Hepatocyte (in vitro differentiated cells): ENCODE results near the gene OMD. TPM values are rescaled to one million over a fixed set of nuclear protein-coding genes. Genes with fewer than 3 reads are reported as not detected.

ENCODE experiments used
- DNase-seq: peaks from one replicate; pipeline ENCODE4 v3.0.0-alpha.2; 2016; ENCODE audit warnings: low spot score
- H2AFZ ChIP-seq: fragments of 200-600 bp; sonication (generic); 2 replicates; pipeline ENCODE4 v1.6.0; 2016; ENCODE audit warnings: antibody characterized with exemption, mild to moderate bottlenecking
- H3K27ac ChIP-seq: fragments of 200-600 bp; sonication (generic); 2 replicates; pipeline ENCODE4 v1.5.1; 2016; ENCODE audit warnings: mild to moderate bottlenecking
- H3K27me3 ChIP-seq: fragments of 200-600 bp; sonication (generic); 2 replicates; pipeline ENCODE4 v1.6.1; 2016
- H3K36me3 ChIP-seq: fragments of 200-600 bp; sonication (generic); replicated peaks from 2 replicates; pipeline ENCODE4 v1.5.1; 2016; ENCODE audit warnings: low read depth; ENCODE audit not compliant: insufficient read depth
- H3K4me1 ChIP-seq: fragments of 200-600 bp; sonication (generic); 2 replicates; pipeline ENCODE4 v1.5.1; 2016; ENCODE audit warnings: mild to moderate bottlenecking, moderate library complexity; ENCODE audit not compliant: insufficient read depth
- H3K4me2 ChIP-seq: fragments of 200-600 bp; sonication (generic); 2 replicates; pipeline ENCODE4 v1.6.0; 2016
- H3K4me3 ChIP-seq: fragments of 200-600 bp; sonication (generic); 2 replicates; pipeline ENCODE4 v1.5.1; 2016; ENCODE audit warnings: mild to moderate bottlenecking
- H3K79me2 ChIP-seq: fragments of 200-600 bp; sonication (generic); 2 replicates; pipeline ENCODE4 v1.6.0; 2017; ENCODE audit warnings: mild to moderate bottlenecking
- H3K9me2 ChIP-seq: fragments of 200-600 bp; sonication (generic); replicated peaks from 2 replicates; pipeline ENCODE4 v1.6.0; 2017; ENCODE audit warnings: mild to moderate bottlenecking; ENCODE audit not compliant: insufficient read depth
- H3K9me3 ChIP-seq: fragments of 200-600 bp; sonication (generic); 2 replicates; pipeline ENCODE4 v1.5.1; 2016; ENCODE audit warnings: low read depth, mild to moderate bottlenecking
- H4K20me1 ChIP-seq: fragments of 200-600 bp; sonication (generic); 2 replicates; pipeline ENCODE4 v1.6.0; 2016; ENCODE audit warnings: mild to moderate bottlenecking; ENCODE audit not compliant: insufficient read depth, poor library complexity, severe bottlenecking
- EZH2 ChIP-seq: fragments of 200-600 bp; sonication (generic); IDR thresholded peaks from 2 replicates; pipeline ENCODE4 v1.6.1; 2016; ENCODE audit warnings: antibody characterized with exemption, mild to moderate bottlenecking, borderline replicate concordance
- EZH2phosphoT487 ChIP-seq: fragments of 200-600 bp; sonication (generic); IDR thresholded peaks from one replicate; pipeline ENCODE4 v1.6.1; 2018; ENCODE audit warnings: antibody characterized with exemption, mild to moderate bottlenecking, low read depth, moderate library complexity; ENCODE audit not compliant: unreplicated experiment, severe bottlenecking
- WGBS: methylation state at CpG from one replicate; pipeline ENCODE4 v1.1.6; 2016; ENCODE audit warnings: low lambda C conversion rate; ENCODE audit errors: missing lambda C conversion rate; 5-methylcytosine and 5-hydroxymethylcytosine counted together
- polyA plus RNA-seq: library from polyadenylated mRNA; unstranded; fragments of >200 nt; fragmentation: Nextera tagmentation; extraction: Ambion mirVana; gene quantifications from 2 replicates; pipeline ENCODE4 v1.2.1, GENCODE V29; 2016
- total RNA-seq: library from RNA; depleted of rRNA; stranded (reverse); fragments of >200 nt; gene quantifications from 2 replicates; pipeline ENCODE4 v1.2.3, GENCODE V29; 2014
- TF ChIP-seq, protein P1 (sequence below): fragments of 200-600 bp; sonication (generic); IDR thresholded peaks from 2 replicates; pipeline ENCODE4 v1.5.1; 2016; ENCODE audit warnings: antibody characterized with exemption, mild to moderate bottlenecking; ENCODE audit not compliant: poor library complexity

The OMD gene
- total and polyA plus RNA-seq, 2 experiments from 2014 or later: 0.17 to 0.47 TPM

GRCh38 chr9:92381775-92382174 lies 42.5 kb downstream of the OMD start:
- WGBS: 92% methylated on average over 2 of the region's 2 CpGs
- Histone ChIP-seq H3K4me1 (peaks cover 17% of the 10 kb centered on the region), H3K4me2 (no peak overlapping the region), H3K9me2 (no peaks in the 10 kb centered on the region), H3K27ac (no peak overlapping the region), H3K36me3 (no peaks in the 10 kb centered on the region), H3K79me2 (no peaks in the 10 kb centered on the region), H4K20me1 (no peaks in the 10 kb centered on the region), H3K27me3 (no peaks in the 10 kb centered on the region), H2AFZ (no peak overlapping the region), H3K4me3 (no peak overlapping the region), H3K9me3 (no peaks in the 10 kb centered on the region)
- no peak for DNase-seq
- TF ChIP-seq, protein P1, sequence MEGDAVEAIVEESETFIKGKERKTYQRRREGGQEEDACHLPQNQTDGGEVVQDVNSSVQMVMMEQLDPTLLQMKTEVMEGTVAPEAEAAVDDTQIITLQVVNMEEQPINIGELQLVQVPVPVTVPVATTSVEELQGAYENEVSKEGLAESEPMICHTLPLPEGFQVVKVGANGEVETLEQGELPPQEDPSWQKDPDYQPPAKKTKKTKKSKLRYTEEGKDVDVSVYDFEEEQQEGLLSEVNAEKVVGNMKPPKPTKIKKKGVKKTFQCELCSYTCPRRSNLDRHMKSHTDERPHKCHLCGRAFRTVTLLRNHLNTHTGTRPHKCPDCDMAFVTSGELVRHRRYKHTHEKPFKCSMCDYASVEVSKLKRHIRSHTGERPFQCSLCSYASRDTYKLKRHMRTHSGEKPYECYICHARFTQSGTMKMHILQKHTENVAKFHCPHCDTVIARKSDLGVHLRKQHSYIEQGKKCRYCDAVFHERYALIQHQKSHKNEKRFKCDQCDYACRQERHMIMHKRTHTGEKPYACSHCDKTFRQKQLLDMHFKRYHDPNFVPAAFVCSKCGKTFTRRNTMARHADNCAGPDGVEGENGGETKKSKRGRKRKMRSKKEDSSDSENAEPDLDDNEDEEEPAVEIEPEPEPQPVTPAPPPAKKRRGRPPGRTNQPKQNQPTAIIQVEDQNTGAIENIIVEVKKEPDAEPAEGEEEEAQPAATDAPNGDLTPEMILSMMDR: no peak
- TF ChIP-seq EZH2: no peak
- TF ChIP-seq EZH2phosphoT487: no peak

DNA sequence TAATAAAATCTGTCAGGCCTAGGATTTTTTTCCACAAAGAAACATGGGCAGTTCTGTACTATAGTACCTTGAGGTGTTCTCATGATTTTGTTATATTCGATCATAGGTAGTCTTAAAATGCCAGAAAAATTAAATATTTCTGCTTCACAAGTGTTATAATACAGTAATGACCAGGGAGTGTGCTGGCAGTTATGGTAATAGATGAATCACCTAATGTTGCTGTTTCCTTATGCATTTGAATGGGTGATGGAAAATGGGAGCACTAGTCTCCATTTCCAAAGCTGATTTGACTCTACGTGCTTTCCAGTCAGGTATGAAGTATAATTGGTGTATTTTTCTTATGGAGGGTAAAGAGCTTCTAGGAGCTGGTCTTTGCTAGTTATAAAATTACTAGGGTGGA lies 43.7 kb downstream of the OMD start:
- H3K4me3 ChIP-seq: no peak overlapping the region

DNA sequence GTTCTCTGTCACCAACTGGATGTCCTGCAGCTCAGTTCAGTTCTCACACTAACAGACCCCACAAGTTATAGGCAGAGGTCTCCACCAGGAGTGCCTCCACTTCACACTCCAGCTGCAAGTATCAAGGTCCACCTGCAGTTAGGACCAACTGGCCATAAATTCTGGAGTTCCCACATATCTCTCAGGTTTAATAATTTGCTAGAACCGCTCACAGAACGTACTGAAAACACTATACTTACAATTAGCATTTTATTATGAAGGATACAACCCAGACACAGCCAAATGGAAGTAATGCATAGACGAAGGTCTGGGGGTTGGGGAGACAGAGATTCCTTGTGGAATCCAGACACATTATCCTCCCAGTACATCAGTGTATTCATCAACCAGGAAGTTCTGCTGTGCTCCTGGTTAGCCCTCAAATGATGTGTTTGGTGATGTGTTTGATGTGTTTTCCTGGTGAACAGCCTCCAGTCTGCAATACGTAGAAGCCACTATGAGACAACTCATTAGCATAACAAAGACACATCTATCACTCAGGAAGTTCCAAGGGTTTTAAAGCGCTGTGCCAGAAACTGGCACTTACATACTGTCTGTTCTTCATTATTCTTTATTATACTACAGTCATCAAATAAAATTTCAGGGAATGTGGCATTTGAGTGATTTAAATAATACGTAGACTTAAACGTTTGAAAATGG lies 45.3 kb downstream of the OMD start:
- Histone ChIP-seq H3K4me2 (peak overlapping the region; percentile 60), H3K4me1 (peaks cover 17% of the 10 kb centered on the region), H3K9me2 (no peaks in the 10 kb centered on the region), H3K4me3 (no peak overlapping the region), H2AFZ (peak overlapping the region; percentile 38), H3K27me3 (no peaks in the 10 kb centered on the region), H3K27ac (peak overlapping the region; percentile 69), H3K79me2 (no peaks in the 10 kb centered on the region), H3K9me3 (no peaks in the 10 kb centered on the region), H4K20me1 (no peaks in the 10 kb centered on the region), H3K36me3 (no peaks in the 10 kb centered on the region)
- DNase-seq: peak; percentile 16
- TF ChIP-seq, protein P1: no peak
- TF ChIP-seq EZH2: no peak
- no peak for TF ChIP-seq EZH2phosphoT487
- 48% methylated on average over 7 of the region's 7 CpGs for WGBS

More for the DNA sequence above, 43.7 kb downstream of the OMD start:
- no peaks in the 10 kb centered on the region for H3K9me2 ChIP-seq
- no peaks in the 10 kb centered on the region for H4K20me1 ChIP-seq
- no peak for TF ChIP-seq EZH2
- TF ChIP-seq, protein P1: no peak
- no peak for TF ChIP-seq EZH2phosphoT487
- no peaks in the 10 kb centered on the region for H3K27me3 ChIP-seq
- H3K4me1 ChIP-seq: peaks cover 17% of the 10 kb centered on the region
- WGBS: 100% methylated on average over 2 of the region's 2 CpGs
- no peak overlapping the region for H3K4me2 ChIP-seq
- no peaks in the 10 kb centered on the region for H3K36me3 ChIP-seq
- DNase-seq: no peak
- H3K27ac ChIP-seq: no peak overlapping the region
- H3K79me2 ChIP-seq: no peaks in the 10 kb centered on the region
- H2AFZ ChIP-seq: no peak overlapping the region
- H3K9me3 ChIP-seq: no peaks in the 10 kb centered on the region

- H3K27ac ChIP-seq: peak overlapping the region; percentile 52
- no peaks in the 10 kb centered on the region for H3K9me2 ChIP-seq
- no peak overlapping the region for H3K4me2 ChIP-seq
- WGBS: 35% methylated on average over 2 of the region's 2 CpGs
- no peaks in the 10 kb centered on the region for H3K9me3 ChIP-seq
- peaks cover 17% of the 10 kb centered on the region for H3K4me1 ChIP-seq
- H4K20me1 ChIP-seq: no peaks in the 10 kb centered on the region
- TF ChIP-seq EZH2 (no peak), EZH2phosphoT487 (no peak)
- TF ChIP-seq, protein P1: no peak
- H3K4me3 ChIP-seq: no peak overlapping the region
- DNase-seq: no peak
- H3K36me3 ChIP-seq: no peaks in the 10 kb centered on the region
- no peaks in the 10 kb centered on the region for H3K79me2 ChIP-seq
- H2AFZ ChIP-seq: no peak overlapping the region
- H3K27me3 ChIP-seq: no peaks in the 10 kb centered on the region
These were observed 46.4 kb downstream of the OMD start for GRCh38 chr9:92377876-92378275.
